ENCODE data around the gene ARFIP1.

DNA sequence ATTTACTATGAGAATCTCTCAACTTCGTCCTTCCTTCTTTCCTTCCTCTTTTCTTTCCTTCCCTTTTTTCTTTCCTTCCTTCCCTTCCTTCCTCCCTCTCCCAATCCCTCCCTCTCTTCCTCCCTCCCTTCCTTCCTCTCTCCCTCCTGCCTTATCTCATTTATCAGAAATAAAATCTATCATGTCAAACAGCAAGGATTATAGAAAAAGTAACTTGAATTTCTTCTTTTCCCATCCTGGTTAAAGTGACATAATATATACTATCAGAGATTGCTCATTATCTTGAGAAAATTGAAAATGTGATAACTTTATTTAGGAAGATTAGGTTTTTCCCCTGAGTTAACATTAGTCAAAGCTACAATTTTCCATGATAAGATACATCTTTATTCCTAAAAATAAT lies 5.8 kb upstream of the ARFIP1 start:
- TF ChIP-seq, protein P1, sequence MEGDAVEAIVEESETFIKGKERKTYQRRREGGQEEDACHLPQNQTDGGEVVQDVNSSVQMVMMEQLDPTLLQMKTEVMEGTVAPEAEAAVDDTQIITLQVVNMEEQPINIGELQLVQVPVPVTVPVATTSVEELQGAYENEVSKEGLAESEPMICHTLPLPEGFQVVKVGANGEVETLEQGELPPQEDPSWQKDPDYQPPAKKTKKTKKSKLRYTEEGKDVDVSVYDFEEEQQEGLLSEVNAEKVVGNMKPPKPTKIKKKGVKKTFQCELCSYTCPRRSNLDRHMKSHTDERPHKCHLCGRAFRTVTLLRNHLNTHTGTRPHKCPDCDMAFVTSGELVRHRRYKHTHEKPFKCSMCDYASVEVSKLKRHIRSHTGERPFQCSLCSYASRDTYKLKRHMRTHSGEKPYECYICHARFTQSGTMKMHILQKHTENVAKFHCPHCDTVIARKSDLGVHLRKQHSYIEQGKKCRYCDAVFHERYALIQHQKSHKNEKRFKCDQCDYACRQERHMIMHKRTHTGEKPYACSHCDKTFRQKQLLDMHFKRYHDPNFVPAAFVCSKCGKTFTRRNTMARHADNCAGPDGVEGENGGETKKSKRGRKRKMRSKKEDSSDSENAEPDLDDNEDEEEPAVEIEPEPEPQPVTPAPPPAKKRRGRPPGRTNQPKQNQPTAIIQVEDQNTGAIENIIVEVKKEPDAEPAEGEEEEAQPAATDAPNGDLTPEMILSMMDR (IDR thresholded peaks at IDR 0.05): no peak
- no peak for TF ChIP-seq EZH2 (IDR thresholded peaks at IDR 0.05; ENCODE audit: borderline replicate concordance, insufficient read depth, low read depth, low read length, poor library complexity, severe bottlenecking)
